GM21367 (cell line): ENCODE results near the gene IRGM.
"Not testable (repeated sequence)": the region's sequence is repeated elsewhere in the genome, so short reads cannot be mapped to it uniquely, and the experiment has no call there.

Experiments used
- ATAC-seq: cut with Tn5 transposase; IDR thresholded peaks from one replicate; pipeline ENCODE4 v1.9.1; 2021; ENCODE audit not compliant: unreplicated experiment

The IRGM gene, protein sequence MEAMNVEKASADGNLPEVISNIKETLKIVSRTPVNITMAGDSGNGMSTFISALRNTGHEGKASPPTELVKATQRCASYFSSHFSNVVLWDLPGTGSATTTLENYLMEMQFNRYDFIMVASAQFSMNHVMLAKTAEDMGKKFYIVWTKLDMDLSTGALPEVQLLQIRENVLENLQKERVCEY

DNA sequence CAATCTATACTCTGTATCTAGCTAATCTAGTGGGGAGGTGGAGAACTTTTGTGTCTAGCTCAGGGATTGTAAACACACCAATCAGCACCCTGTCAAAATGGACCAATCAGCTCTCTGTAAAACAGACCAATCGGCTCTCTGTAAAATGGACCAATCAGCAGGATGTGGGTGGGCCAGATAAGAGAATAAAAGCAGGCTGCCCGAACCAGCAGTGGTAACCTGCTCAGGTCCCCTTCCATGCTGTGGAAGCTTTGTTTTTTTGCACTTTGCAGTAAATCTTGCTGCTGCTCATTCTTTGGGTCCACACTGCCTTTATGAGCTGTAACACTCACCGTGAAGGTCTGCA is at the start of gene IRGM:
Gene IRGM, plus strand, starts transcription at position 214 of the 346 bp plus-strand sequence. CDS start 1,603 bp downstream, outside the sequence.
- ATAC-seq = not testable (repeated sequence)

DNA sequence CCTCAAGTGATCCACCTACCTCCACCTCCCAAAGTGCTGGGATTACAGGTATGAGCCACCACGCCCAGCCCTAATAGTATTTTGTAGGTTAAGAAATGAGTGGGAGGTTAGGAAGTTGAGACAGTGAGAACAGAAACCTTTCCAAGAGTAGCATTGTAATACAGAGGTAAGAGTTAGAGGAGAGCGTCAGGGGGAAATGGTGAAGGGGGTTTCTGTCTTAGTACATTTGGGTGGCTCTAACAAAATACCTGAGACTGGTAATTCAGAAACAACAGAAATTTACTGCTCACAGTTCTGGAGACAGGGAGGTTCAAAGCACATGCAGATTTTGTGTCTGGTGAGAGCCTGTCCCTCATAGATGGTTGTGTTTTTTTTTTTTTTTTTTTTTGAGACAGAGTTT is 48.9 kb upstream of the IRGM start:
- ATAC-seq = no peak

DNA sequence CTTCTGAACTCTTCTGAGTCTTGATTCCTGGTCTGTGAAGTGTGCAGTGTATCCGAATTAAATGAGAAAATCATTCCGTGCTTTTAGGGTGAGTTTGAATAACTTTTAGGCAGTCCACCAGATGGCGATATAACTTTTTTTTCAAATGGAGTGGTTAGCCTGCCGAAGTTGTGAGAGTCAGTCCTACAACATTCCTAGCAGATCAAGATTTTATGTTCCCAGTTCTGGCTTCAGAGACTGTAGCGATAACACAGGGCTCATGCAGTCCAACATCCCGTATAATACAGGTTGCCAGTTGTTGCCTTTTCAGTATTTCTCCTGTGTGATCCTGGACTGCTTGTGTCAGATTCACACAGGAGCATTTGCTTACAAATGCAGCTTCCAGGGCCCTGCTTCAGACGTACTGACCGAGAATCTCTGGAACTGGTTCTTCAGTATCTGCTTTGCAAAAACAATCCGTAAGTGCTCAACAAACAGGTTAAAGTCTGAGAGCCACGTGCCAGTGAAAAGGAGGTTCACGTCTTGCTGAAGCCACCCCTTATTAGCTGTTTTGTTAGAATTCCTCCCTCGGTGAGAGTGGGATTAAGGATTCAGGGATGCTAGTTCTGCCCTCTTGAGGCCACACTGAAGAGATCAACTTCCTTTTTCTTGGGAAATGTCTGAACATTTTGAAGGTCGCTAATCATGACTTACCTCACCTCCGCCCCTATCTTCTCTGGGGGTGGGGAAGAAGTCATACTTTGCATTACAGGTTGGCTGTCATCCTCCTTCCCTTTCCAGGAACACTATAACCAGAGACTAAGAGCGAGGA is 45.0 kb upstream of the IRGM start:
- ATAC-seq = no peak

DNA sequence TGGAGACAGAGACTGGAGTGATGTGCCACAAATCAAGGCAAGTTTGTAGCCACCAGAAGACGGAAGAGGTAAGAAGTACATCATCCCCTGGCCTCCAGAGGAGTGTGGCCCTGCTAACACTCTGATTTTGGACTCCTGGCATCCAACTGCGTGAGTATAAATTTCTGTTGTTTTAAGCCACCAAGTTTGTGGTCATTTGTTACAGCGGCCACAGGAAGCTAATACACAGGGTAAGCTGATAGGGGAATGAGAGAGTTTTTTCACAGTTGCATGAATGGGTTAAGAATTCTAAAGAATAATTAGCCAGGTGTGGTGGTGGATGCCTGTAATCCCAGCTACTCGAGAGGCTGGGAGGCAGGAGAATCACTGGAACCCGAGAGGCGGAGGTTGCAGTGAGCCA is 41.9 kb upstream of the IRGM start:
- ATAC-seq = no peak

DNA sequence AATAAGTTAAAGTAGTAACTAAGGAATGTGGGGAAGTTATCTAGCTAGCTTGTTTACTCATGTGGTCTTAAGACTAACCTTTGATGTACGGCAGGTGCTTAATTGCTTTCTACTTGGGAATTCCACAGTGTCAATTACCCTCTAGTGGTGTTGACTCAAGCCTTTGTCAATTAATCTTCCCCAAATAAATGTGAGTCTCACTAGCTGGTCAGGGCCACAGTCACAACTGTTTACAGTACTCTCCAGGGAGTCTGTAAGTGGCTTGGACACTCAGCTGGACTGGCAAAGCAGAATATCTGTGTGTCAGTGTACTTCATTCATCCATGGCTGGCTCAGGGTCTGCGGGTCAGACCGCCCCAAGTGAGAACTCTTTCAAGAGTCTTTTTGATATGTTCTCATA is 37.0 kb upstream of the IRGM start:
- no peak for ATAC-seq

DNA sequence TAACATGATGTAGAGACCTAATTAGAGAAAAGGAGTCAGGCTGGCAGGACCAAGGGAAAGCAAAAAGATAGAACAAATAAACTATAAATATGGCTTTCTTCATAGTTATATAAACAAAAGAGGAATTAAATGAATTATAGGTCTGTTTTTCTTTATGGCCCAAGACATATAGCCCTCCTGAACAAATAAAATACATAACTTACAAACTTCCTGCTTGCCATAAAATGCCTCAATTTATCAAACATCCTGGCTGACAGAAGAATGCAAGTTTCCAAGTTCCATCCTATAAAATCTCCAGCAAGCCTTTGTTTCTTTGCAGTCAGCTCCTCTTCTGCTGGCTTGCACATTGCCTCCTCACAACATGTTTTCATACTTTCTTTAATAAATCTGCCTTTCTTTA is 31.3 kb upstream of the IRGM start:
- ATAC-seq = no peak

DNA sequence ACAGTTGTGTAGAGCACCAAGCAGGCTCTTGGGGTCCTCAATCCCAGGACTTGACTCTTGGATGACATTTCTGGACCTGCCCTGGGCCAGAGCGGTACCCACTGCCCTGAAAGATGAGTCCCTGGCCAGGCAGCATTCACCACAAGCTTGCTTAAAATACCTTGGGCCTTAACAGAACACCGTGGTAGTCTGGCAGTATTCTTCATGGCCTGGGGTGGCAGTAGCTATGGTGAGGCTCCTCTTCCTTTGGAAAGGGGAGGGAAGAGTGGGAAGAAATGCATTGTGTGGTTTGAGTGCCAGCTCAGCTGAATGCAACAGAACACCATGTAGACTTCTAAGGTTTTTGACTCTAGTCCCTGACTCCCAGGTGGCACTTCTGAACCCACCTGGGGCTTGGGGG is 29.4 kb upstream of the IRGM start:
- ATAC-seq = no peak

DNA sequence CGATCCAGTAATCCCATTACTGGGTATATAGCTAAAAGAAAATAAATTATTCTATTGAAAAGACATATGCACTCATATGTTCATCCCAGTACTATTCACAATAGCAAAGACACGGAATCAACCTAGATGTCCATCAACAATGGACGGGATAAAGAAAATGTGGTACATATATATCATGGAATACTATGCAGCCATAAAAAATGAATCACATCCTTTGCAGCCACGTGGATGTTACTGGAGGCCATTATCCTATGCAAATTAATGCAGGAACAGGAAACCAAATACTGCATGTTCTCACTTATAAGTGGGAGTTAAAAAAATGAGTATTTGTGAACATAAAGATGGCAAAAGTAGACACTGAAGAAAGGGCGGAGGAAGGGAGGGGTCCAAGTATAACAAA is 16.6 kb upstream of the IRGM start:
- no peak for ATAC-seq

DNA sequence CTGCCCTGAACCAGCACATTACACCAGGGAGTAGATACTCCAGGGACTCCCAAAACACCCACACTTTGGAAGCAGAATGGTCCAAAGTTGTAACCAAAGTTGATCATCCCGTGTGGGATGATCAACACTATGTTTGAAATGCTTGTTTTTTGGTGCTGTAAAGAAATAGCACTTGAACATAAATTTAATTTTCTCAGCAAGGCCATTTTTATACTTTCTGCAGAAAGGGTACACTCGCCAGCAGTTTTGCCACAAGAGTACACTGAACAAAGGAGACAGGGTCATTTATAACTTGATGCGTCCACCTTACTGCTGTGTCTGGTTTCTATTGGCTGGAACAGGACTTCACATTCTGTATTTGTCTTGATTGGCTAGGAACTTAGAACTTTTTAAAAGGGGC is 14.5 kb upstream of the IRGM start:
- ATAC-seq = not testable (repeated sequence)

DNA sequence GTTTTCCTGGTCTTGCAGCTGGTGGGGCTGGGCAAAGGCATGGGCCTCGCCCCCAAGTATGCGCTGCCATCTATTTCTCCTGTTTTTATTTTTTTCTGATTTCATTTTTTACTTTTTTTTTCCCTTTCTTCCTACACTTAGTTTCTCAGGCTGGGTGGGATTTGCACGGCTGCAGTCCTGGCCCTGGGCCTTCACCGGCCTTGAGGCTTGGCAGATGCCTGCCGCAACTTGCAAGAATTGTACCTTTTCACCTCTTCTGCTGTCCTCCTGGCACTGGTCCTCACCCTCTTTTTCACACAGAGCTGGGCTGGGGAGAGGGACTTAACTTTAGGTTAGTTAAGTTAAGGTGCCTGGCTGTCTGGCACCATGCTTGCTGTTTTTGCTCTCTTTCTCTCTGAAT is 10.3 kb upstream of the IRGM start:
- no peak for ATAC-seq

DNA sequence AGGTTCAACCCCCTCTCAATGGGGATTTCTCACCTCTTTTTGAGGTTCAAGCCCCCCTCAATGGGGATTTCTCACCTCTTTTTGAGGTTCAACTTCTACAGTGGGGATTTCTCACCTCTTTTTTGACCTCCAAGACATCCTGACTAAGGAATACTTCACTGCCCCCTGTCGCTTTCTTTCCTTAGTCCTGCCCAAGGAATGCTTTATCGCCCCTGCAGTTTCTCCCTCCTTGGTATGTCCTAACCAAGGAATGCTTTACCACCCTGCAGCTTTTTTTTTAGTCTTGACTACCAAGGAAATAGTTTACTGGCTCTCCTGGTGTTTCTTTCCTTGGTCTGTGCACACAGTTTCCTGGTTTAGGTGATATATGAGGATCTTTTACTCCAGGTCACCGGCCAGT is 9.6 kb upstream of the IRGM start:
- no peak for ATAC-seq

DNA sequence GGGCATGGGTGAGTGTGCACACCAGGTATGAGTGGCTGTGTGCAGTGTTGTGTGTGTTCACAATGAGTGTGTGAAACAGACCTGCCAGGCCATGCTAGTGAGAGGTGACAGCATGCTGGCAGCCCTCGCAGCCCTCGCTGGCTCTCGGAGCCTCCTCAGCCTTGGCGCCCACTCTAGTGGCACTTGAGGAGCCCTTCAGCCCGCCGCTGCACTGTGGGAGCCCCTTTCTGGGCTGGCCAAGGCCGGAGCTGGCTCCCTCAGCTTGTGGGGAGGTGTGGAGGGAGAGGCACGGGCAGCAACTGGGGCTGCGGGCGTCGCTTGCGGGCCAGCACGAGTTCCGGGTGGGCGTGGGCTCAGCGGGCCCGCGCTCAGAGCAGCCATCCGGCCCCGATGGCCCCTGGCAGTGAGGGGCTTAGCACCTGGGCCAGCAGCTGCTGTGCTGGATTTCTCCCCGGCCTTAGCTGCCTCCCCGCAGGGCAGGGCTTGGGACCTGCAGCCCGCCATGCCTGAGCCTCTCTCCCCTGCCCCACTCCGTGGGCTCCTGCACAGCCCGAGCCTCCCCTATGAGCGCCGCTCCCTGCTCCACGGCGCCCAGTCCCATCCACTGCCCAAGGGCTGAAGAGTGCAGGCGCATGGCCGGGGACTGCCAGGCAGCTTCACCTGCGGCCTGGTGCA is 999 bp upstream of the IRGM start:
- not testable (repeated sequence) for ATAC-seq

DNA sequence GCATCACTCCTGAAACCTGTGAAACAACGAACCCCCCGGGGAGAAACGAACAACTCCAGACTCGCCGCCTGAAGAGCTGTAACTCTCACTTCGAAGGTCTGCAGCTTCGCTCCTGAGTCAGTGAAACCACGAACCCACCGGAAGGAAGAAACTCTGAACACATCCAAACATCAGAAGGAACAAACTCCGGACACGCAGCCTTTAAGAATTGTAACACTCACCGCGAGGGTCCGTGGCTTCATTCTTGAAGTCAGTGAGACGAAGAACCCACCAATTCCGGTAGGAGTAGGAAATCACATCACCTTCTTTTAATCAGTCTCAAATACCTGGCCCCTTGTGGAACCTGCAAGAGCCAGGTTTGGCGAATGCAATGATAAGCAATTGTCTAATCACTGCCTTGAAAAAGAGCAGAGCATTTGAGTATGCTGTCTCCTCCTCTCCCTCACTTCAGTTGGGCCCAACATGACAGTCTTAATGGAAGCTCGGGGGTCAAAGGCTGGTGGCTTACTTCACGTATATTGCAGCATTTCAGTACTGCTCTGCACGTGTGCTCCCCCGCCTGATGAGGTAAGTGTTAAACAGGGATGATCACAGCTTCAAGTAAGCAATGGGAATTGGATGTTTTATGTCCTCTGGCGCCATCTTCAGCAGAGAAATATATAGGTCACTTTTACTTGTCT is 473 bp downstream of the IRGM start:
- ATAC-seq = peak; percentile 95

DNA sequence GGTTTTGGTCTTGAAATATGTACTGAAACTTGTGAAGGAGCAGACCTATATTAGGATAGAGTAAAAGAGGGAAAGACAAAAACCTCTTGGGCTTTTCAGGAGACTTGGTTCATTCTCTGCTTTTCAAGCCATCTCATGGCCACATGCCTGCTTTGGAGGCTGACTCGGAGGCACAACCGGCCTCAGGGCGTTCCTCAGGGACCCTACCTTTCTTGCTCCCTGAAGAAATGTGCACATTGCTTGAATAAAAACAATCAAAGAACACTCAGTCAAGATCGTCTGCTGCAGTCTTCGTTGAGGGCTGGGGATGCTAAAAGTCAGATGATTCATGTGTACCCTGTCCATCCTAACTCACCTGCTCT is 994 bp downstream of the IRGM start:
- ATAC-seq = no peak

DNA sequence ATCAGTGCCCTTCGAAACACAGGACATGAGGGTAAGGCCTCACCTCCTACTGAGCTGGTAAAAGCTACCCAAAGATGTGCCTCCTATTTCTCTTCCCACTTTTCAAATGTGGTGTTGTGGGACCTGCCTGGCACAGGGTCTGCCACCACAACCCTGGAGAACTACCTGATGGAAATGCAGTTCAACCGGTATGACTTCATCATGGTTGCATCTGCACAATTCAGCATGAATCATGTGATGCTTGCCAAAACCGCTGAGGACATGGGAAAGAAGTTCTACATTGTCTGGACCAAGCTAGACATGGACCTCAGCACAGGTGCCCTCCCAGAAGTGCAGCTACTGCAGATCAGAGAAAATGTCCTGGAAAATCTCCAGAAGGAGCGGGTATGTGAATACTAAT is 1.9 kb downstream of the IRGM start:
- ATAC-seq = no peak

DNA sequence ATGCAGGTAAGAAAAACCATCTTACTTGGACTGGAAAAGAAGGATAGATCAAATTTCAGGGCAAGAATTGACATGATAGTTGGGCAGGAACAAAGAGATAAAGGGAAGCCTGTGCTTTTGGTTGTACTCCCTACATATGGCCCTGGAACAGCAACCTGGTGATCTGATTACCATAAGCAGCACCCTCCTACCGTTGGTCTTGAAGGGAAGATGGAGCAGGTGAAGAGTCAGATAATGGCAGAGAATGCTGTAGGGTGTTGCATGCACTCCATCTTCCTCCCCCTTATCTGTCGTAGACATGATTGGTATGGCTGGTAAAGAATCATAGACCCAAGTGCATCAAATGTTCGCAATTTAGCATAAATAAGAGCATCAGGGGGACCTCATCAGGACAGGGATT is 4.7 kb downstream of the IRGM start:
- ATAC-seq = no peak

DNA sequence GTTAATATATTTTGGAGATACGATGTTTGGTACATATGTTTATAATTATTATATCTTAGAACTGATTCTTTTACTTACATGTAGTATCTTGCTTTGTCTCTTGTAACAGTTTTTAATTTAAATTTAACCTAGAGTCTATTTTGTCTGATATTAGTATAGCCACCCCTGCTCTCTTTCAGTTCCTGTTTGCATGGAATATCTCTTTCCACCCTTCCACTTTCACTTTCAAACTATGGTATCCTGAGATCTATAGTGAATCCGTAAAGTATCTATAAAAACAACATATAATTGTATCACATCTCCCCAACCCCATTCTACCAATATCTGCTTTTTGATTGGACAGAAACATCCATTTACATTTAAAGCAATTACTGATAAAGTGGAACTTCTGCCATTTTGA is 7.2 kb downstream of the IRGM start:
- no peak for ATAC-seq

DNA sequence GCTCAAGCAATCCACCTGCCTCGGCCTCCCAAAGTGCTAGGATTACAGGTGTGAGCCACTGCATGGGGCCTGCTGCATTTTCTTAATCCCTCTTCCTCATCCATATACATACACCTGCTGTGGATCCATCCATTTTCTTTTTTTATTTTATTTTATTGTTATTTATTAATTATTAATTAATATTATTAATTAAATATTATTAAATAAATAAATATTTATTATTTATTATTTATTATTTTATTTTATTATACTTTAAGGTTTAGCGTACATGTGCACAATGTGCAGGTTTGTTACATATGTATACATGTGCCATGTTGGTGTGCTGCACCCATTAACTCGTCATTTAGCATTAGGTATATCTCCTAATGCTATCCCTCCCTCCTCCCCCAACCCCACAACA is 10.4 kb downstream of the IRGM start:
- not testable (repeated sequence) for ATAC-seq

DNA sequence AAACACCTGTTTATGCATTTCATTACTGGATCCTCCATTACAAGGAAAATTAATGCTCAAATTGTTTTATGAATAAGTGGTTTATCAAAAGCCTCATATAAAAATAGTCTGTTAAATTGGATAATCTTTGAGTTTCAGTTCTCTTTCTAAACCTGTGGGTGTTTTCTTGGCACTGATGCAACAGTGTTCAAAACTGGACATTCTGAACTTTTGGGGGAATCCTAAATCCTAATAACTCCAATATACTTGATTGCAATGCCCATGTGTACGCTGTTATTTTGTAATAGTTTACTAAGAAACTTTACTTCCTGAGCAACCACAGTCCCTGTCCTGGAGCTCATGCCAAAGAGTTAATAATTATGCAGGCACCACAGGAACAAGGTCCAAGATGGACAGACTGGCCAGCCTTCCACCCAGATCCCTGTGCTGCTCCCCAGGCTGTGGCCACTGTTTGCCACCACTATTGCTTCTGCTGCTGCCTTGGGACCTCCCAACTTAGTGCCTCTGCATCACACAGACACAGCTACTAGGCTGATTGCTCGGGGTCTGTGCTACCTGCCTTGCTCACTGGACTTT is 14.0 kb downstream of the IRGM start:
- no peak for ATAC-seq

DNA sequence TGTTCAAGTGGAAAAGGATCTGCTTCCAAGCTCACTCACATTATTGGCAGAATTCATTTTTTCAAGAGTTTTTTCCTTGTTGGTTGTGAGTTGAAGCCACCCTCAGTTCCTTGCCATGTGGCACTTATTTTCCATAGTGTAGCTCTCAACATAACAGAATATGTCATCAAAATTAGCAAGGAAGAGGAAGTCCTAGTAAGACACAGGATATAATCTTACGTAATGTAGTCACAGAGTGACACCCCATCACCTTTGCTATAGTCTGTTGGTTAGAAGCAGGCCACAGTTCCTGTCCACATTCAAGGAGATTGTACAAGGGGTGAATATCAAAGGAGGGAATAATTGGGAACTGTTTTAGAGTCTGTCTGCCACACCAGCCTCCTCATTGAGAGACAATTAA is 15.7 kb downstream of the IRGM start:
- no peak for ATAC-seq

DNA sequence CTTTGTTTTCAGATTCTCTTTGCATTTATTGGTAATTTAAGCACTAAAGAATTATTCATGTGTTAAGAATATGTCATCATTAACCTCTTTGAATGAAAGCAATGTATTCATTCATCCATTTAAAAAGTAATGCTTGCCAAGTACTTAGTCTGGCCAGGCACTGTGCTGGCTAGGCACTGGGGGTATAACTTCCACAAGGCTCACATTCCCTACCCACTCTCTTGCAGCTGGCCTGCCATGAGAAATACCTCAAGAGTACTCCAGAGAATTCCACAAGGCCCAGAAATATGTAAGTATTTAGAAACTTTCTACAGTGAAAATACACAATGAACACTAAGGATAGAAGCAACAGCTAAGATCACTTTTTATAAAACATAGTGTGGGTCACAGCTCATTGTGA is 33.0 kb downstream of the IRGM start:
- no peak for ATAC-seq
